HEK293 (cell line): Measurements from ENCODE around the gene ACER3.
"Not testable (repeated sequence)": the region's sequence is repeated elsewhere in the genome, so short reads cannot be mapped to it uniquely, and the experiment has no call there.

Experiments used
- CTCF ChIA-PET: fragments of 350-600 bp; formaldehyde crosslinking; extraction: SDS; loops from one replicate; lab custom pipeline; 2021; ENCODE audit warnings: antibody characterized with exemption; lab: Yijun Ruan, JAX
- POLR2A ChIA-PET: fragments of 300-600 bp; formaldehyde crosslinking; extraction: SDS; loops from one replicate; lab custom pipeline; 2020; ENCODE audit warnings: antibody characterized with exemption, inconsistent platforms; lab: Yijun Ruan, JAX
- H3K27ac ChIP-seq: fragments of 200-500 bp; sonication (Bioruptor generic); 2 replicates; pipeline ENCODE4 v1.5.1; 2014; ENCODE audit warnings: low read depth, low read length, control low read depth, inconsistent platforms; ENCODE audit errors: extremely low read depth
- H3K36me3 ChIP-seq, 2 experiments: fragments of 200-500 bp in 1 of 2; sonication (Bioruptor generic) in 1 of 2; 1 replicate in 1 of 2; 2 replicates in 1 of 2; pipeline ENCODE4 v1.5.1; 2014 to 2017; ENCODE audit warnings: inconsistent platforms in 2 of 2, low read length in 2 of 2; ENCODE audit not compliant: control insufficient read depth in 2 of 2, insufficient read depth in 1 of 2
- H3K4me1 ChIP-seq: fragments of 200-500 bp; sonication (Bioruptor generic); 2 replicates; pipeline ENCODE4 v1.5.1; 2014; ENCODE audit warnings: mild to moderate bottlenecking, low read length, inconsistent platforms; ENCODE audit not compliant: control insufficient read depth, insufficient read depth
- H3K4me3 ChIP-seq: 2 replicates; pipeline ENCODE4 v1.5.1; 2011; ENCODE audit warnings: low read depth, mild to moderate bottlenecking, control low read depth, low read length, moderate library complexity
- H3K9me3 ChIP-seq: fragments of 200-500 bp; sonication (Bioruptor generic); 2 replicates; pipeline ENCODE4 v1.5.1; 2014; ENCODE audit warnings: low read depth, low read length, inconsistent platforms; ENCODE audit not compliant: control insufficient read depth, insufficient read depth
- MYNN ChIP-seq: fragments of 450-650 bp; formaldehyde crosslinking; IDR thresholded peaks from 2 replicates; pipeline ENCODE4 v1.5.1; 2016; ENCODE audit warnings: missing biosample characterization, missing genetic modification characterization, borderline replicate concordance
- YY2 ChIP-seq: fragments of 450-650 bp; formaldehyde crosslinking; IDR thresholded peaks from 2 replicates; pipeline ENCODE4 v1.5.1; 2016; ENCODE audit warnings: missing biosample characterization, missing genetic modification characterization
- ZIC2 ChIP-seq: fragments of 450-650 bp; formaldehyde crosslinking; IDR thresholded peaks from 2 replicates; pipeline ENCODE4 v1.5.1; 2016; ENCODE audit warnings: missing biosample characterization, missing genetic modification characterization
- ZNF146 ChIP-seq: fragments of 450-650 bp; formaldehyde crosslinking; IDR thresholded peaks from 2 replicates; pipeline ENCODE4 v1.5.1; 2016; ENCODE audit warnings: missing biosample characterization, missing genetic modification characterization
- ZNF174 ChIP-seq: fragments of 450-650 bp; formaldehyde crosslinking; IDR thresholded peaks from 2 replicates; pipeline ENCODE4 v1.5.0; 2017; ENCODE audit warnings: missing biosample characterization, mild to moderate bottlenecking, missing genetic modification characterization
- ZNF202 ChIP-seq: fragments of 450-650 bp; formaldehyde crosslinking; IDR thresholded peaks from 2 replicates; pipeline ENCODE4 v1.5.1; 2016; ENCODE audit warnings: missing biosample characterization, missing genetic modification characterization, borderline replicate concordance
- ZNF280D ChIP-seq: fragments of 450-650 bp; formaldehyde crosslinking; IDR thresholded peaks from 2 replicates; pipeline ENCODE4 v1.5.1; 2016; ENCODE audit warnings: missing biosample characterization, missing genetic modification characterization
- ZNF580 ChIP-seq: fragments of 450-650 bp; formaldehyde crosslinking; IDR thresholded peaks from 2 replicates; pipeline ENCODE4 v1.5.1; 2016; ENCODE audit warnings: missing biosample characterization, missing genetic modification characterization
- ZNF623 ChIP-seq: fragments of 450-650 bp; formaldehyde crosslinking; IDR thresholded peaks from 2 replicates; pipeline ENCODE4 v1.5.1; 2016; ENCODE audit warnings: missing biosample characterization, missing genetic modification characterization
- ZNF626 ChIP-seq: fragments of 450-650 bp; sonication (Bioruptor Pico); formaldehyde crosslinking; IDR thresholded peaks from 2 replicates; pipeline ENCODE4 v1.5.1; 2018; ENCODE audit warnings: missing biosample characterization, missing genetic modification characterization, inconsistent platforms
- ZNF776 ChIP-seq: fragments of 450-650 bp; formaldehyde crosslinking; IDR thresholded peaks from 2 replicates; pipeline ENCODE4 v1.5.0; 2017; ENCODE audit warnings: missing biosample characterization, missing genetic modification characterization, borderline replicate concordance

ACER3 gene

DNA sequence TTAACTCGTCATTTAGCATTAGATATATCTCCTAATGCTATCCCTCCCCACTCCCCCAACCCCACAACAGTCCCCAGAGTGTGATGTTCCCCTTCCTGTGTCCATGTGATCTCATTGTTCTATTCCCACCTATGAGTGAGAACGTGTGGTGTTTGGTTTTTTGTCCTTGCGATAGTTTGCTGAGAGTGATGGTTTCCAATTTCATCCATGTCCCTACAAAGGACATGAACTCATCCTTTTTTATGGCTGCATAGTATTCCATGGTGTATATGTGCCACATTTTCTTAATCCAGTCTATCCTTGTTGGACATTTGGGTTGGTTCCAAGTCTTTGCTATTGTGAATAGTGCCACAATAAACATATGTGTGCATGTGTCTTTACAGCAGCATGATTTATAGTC, 34.2 kb upstream of the ACER3 start:
- H3K27ac ChIP-seq, POLR2A ChIA-PET, H3K36me3 ChIP-seq, H3K4me1 ChIP-seq, H3K4me3 ChIP-seq, H3K9me3 ChIP-seq: not testable (repeated sequence)
- CTCF ChIA-PET, result interaction anchor here (0.6 kb wide), 1 partner anchor 9 kb away, joined by 3 read pairs; no protein-coding TSS in a partner anchor
- peak; percentile 81 for TF ChIP-seq ZNF146
- 0 out of 2 replicates have a peak, but pooled peaks have one; percentile 61 for TF ChIP-seq ZNF280D (tag by site-specific recombination)
- TF ChIP-seq ZNF580, result peak; percentile 49; the same call in 1 of the 2 replicates

GRCh38 chr11:76827005-76827404, 33.7 kb upstream of the ACER3 start:
- H3K36me3 ChIP-seq, H3K4me1 ChIP-seq, H3K27ac ChIP-seq, POLR2A ChIA-PET, H3K4me3 ChIP-seq, H3K9me3 ChIP-seq: not testable (repeated sequence)
- CTCF ChIA-PET, result interaction anchor here (1.3 kb wide), 1 partner anchor 17 kb away, joined by 3 read pairs; no protein-coding TSS in a partner anchor

GRCh38 chr11:76830639-76831327, 29.9 kb upstream of the ACER3 start:
- Histone ChIP-seq H3K36me3 (no peaks in the 10 kb centered on the region), H3K27ac (no peak overlapping the region), H3K4me3 (no peak overlapping the region), H3K9me3 (no peaks in the 10 kb centered on the region), H3K4me1 (no peaks in the 10 kb centered on the region)
- ChIA-PET CTCF (interaction anchor here (1.1 kb wide), 1 partner anchor 13 kb away, joined by 3 read pairs; no protein-coding TSS in a partner anchor), POLR2A (no interaction called here)
- TF ChIP-seq YY2 (tag by site-specific recombination) (no peak), ZIC2 (tag by site-specific recombination) (peak; percentile 71)

DNA sequence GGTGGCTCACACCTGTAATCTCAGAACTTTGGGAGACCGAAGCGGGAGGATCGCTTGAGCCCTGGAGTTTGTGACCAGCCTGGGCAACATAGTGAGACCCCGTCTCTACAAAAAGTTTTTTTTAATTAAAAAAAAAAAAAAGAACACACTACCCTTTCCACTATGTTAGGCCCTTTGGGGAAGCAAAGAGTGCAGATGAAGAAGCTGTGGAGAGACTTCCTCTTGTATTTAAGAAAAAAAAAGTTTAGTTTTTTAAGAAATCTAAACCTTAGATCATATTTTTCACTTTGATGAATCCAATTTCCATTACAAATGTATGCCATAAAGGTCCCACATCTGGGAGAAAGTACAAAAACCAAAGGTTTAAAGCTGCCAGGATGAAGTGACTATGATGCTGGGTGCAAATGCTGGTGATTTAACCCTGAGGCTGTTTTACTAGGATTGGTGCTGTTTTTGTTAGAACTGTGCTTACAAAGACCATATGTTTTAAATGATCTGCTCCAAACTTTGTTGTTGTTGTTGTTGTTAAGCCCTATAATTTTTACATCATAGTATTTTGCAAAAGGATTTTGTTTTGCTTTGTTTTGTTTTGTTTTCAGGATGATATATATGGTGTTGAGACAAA, 28.9 kb upstream of the ACER3 start:
- no peak overlapping the region for H3K4me3 ChIP-seq
- no peaks in the 10 kb centered on the region for H3K36me3 ChIP-seq
- no peak overlapping the region for H3K27ac ChIP-seq
- no peak for TF ChIP-seq ZNF776 (tag by site-specific recombination)
- no peak for TF ChIP-seq ZNF623 (tag by site-specific recombination)
- no peak for TF ChIP-seq ZNF202 (tag by site-specific recombination)
- no peak for TF ChIP-seq ZNF174 (tag by site-specific recombination)
- TF ChIP-seq MYNN (tag by site-specific recombination), result no peak
- no peak for TF ChIP-seq ZNF626 (tag by site-specific recombination)
- no peaks in the 10 kb centered on the region for H3K9me3 ChIP-seq
- ChIA-PET CTCF (interaction anchor here (0.6 to 1.0 kb wide), 3 partner anchors 18 to 1163 kb away, joined by 3 to 4 read pairs (median 3); no protein-coding TSS in a partner anchor), POLR2A (no interaction called here)
- no peaks in the 10 kb centered on the region for H3K4me1 ChIP-seq
